ENCODE results near the gene VIL1. TPM values are rescaled to one million over a fixed set of nuclear protein-coding genes. Genes with fewer than 3 reads are reported as not detected.

VIL1 gene
- total RNA-seq (2013): 0.23 TPM
- polyA plus RNA-seq (not detected), polyA minus RNA-seq (0.40 TPM in 1 of 2 replicates, not detected in the other), total RNA-seq (0.17 to 9.5 (median 1.8) reads per million in 11 experiments)

- Histone ChIP-seq H2AFZ (ENCODE audit: insufficient read depth, low read depth, low read length, poor library complexity, severe bottlenecking) (no peak within 1 kb of the TSS), H3K36me3 (replicated peaks in 1 of 2; ENCODE audit: control insufficient read depth in 1 of 2, insufficient read depth in 2 of 2, low read length in 2 of 2) (no peaks in the 10 kb centered on the region), H3K4me2 (replicated peaks; ENCODE audit: extremely low read depth, low read length, poor library complexity, severe bottlenecking) (no peak within 1 kb of the TSS), H3K79me2 (ENCODE audit: insufficient read depth, low read length) (no peaks in the 10 kb centered on the region), H4K20me1 (ENCODE audit: insufficient read depth, low read length) (no peaks in the 10 kb centered on the region), H3K27ac (ENCODE audit: low read depth in 1 of 2, low read length in 2 of 2) (no peak within 1 kb of the TSS), H3K27me3 (ENCODE audit: control insufficient read depth in 2 of 2, insufficient read depth in 2 of 2, low read length in 2 of 2) (no peaks in the 10 kb centered on the region), H3K4me1 (ENCODE audit: control insufficient read depth in 1 of 2, insufficient read depth in 2 of 2, low read length in 2 of 2) (no peaks in the 10 kb centered on the region), H3K4me3 (replicated peaks in 1 of 3; ENCODE audit: low read depth in 2 of 3, low read length in 3 of 3) (no peak within 1 kb of the TSS), H3K9ac (ENCODE audit: insufficient read depth, low read length, poor library complexity, severe bottlenecking) (no peak within 1 kb of the TSS), H3K9me3 (replicated peaks in 1 of 2; ENCODE audit: control insufficient read depth in 1 of 2, insufficient read depth in 1 of 2, low read length in 2 of 2) (no peaks in the 10 kb centered on the region)
- Mint-ChIP-seq H3K27me3 (ENCODE audit: low read depth in 3 of 3) (peaks cover 2 to 9% (median 4%) of the 10 kb centered on the region in 3 donors), H3K27ac (no peak within 1 kb of the TSS), H3K4me1 (peaks cover 6% of the 10 kb centered on the region), H3K4me3 (no peak within 1 kb of the TSS), H3K9me3 (no peaks in the 10 kb centered on the region), H3K36me3 (no peaks in the 10 kb centered on the region)
- TF ChIP-seq CTCF (IDR thresholded peaks at IDR 0.05): no peak
- WGBS (ENCODE audit: insufficient coverage): 98% methylated on average over 8 of the region's 9 CpGs
- intact Hi-C loops (cut with micrococcal nuclease): loop anchor here in 1 of 2 donors (10.0 kb wide), 1 partner anchor 46 kb away; no protein-coding TSS in a partner anchor
- no peak for DNase-seq
Observed at GRCh38 chr2:218418717-218419458, at the start of gene VIL1. Gene VIL1, plus strand, starts transcription at chr2:218419123. Its CDS starts 4,656 bp downstream, at chr2:218423779.

- no peaks in the 10 kb centered on the region for H3K36me3 ChIP-seq (replicated peaks in 1 of 2; ENCODE audit: control insufficient read depth in 1 of 2, insufficient read depth in 2 of 2, low read length in 2 of 2)
- intact Hi-C loops (cut with micrococcal nuclease): loop anchor here in 1 of 2 donors (2.0 kb wide), 1 partner anchor 13 kb away; the partner anchor contains the start of gene SLC11A1
- H3K27me3 ChIP-seq (ENCODE audit: control insufficient read depth in 2 of 2, insufficient read depth in 2 of 2, low read length in 2 of 2): no peaks in the 10 kb centered on the region
- H3K4me2 ChIP-seq (replicated peaks; ENCODE audit: extremely low read depth, low read length, poor library complexity, severe bottlenecking): peak overlapping the region; percentile 90
- peak overlapping the region; percentile 94 to 99 for H3K27ac ChIP-seq (ENCODE audit: low read depth in 1 of 2, low read length in 2 of 2)
- TF ChIP-seq CTCF (IDR thresholded peaks at IDR 0.05): no peak
- Mint-ChIP-seq H3K4me1 (peaks cover 74% of the 10 kb centered on the region), H3K27me3 (ENCODE audit: low read depth in 3 of 3) (peaks cover 0 to 1% (median 0%) of the 10 kb centered on the region in 3 donors), H3K9me3 (peaks cover 0 to 11% (median 4%) of the 10 kb centered on the region in 7 donors), H3K27ac (peak overlapping the region; percentile 100), H3K4me3 (peak overlapping the region; percentile 89 to 93), H3K36me3 (peaks cover 2 to 8% of the 10 kb centered on the region in 2 donors)
- peaks cover 0 to 4% of the 10 kb centered on the region in 2 donors for H3K9me3 ChIP-seq (replicated peaks in 1 of 2; ENCODE audit: control insufficient read depth in 1 of 2, insufficient read depth in 1 of 2, low read length in 2 of 2)
- peak in 2 of 3 donors; percentile 41 to 62 for DNase-seq
- WGBS (ENCODE audit: insufficient coverage): 0% methylated on average over 1 of the region's 2 CpGs
- H4K20me1 ChIP-seq (ENCODE audit: insufficient read depth, low read length): no peaks in the 10 kb centered on the region
- no peak overlapping the region for H2AFZ ChIP-seq (ENCODE audit: insufficient read depth, low read depth, low read length, poor library complexity, severe bottlenecking)
- peak overlapping the region; percentile 37 to 71 (median 44) for H3K4me3 ChIP-seq (replicated peaks in 1 of 3; ENCODE audit: low read depth in 2 of 3, low read length in 3 of 3)
- peaks cover 22% of the 10 kb centered on the region for H3K79me2 ChIP-seq (ENCODE audit: insufficient read depth, low read length)
- H3K4me1 ChIP-seq (ENCODE audit: control insufficient read depth in 1 of 2, insufficient read depth in 2 of 2, low read length in 2 of 2): peaks cover 84 to 85% of the 10 kb centered on the region in 2 donors
- peak overlapping the region; percentile 92 for H3K9ac ChIP-seq (ENCODE audit: insufficient read depth, low read length, poor library complexity, severe bottlenecking)
Observed at GRCh38 chr2:218369330-218369729, 49.6 kb upstream of the VIL1 start.
